ENCODE measurements around the gene ZC2HC1B. TPM values are rescaled to one million over a fixed set of nuclear protein-coding genes. Genes with fewer than 3 reads are reported as not detected.

The ZC2HC1B gene
- total RNA-seq, 5 donors from 2014 or later (not counting 1 experiment from before 2014, with no cell fraction given), result not detected

GRCh38 chr6:143836150-143836549 is 28.1 kb upstream of the ZC2HC1B start:
- no peak overlapping the region for H3K4me3 ChIP-seq (ENCODE audit: control insufficient read depth in 1 of 2, extremely low read depth in 1 of 2, low read length in 1 of 2)
- H3K27ac ChIP-seq (ENCODE audit: low read length), result no peak overlapping the region
- no peaks in the 10 kb centered on the region for H3K36me3 ChIP-seq (ENCODE audit: control insufficient read depth in 2 of 2, extremely low read depth in 1 of 2, insufficient read depth in 1 of 2, low read length in 1 of 2)
- H3K4me3 Mint-ChIP-seq, result no peak overlapping the region
- POLR2A ChIA-PET, result no interaction called here
- CTCF ChIA-PET, result interaction anchor here (0.7 kb wide), 3 partner anchors 315 to 1131 kb away, joined by 4 to 6 read pairs (median 5); no protein-coding TSS in a partner anchor
- H3K4me1 ChIP-seq (ENCODE audit: control insufficient read depth in 1 of 2, extremely low read depth in 1 of 2, insufficient read depth in 2 of 2, low read length in 2 of 2), result no peaks in the 10 kb centered on the region
- 100% methylated on average over 1 of the region's 2 CpGs for WGBS (ENCODE audit: insufficient coverage)
- H3K27me3 ChIP-seq (replicated peaks in 1 of 2; ENCODE audit: control insufficient read depth in 2 of 2, extremely low read depth in 1 of 2, insufficient read depth in 2 of 2, low read length in 1 of 2), result no peaks in the 10 kb centered on the region
- no peaks in the 10 kb centered on the region for H3K9me3 Mint-ChIP-seq
- no peaks in the 10 kb centered on the region for H3K9me3 ChIP-seq
- H3K27ac Mint-ChIP-seq, result no peak overlapping the region
- ATAC-seq (replicated peaks in 1 of 4) (no peak), DNase-seq (no peak)
- no peaks in the 10 kb centered on the region for H3K36me3 Mint-ChIP-seq
- H3K4me1 Mint-ChIP-seq, result peaks cover 0 to 5% (median 0%) of the 10 kb centered on the region in 3 donors
- no peaks in the 10 kb centered on the region for H3K27me3 Mint-ChIP-seq

- Mint-ChIP-seq H3K27me3 (no peaks in the 10 kb centered on the region), H3K9me3 (no peaks in the 10 kb centered on the region), H3K27ac (no peak overlapping the region), H3K36me3 (no peaks in the 10 kb centered on the region), H3K4me3 (no peak overlapping the region), H3K4me1 (peaks cover 4 to 15% (median 5%) of the 10 kb centered on the region in 3 donors)
- POLR2A ChIA-PET, result interaction anchor here in 1 of 2 donors (0.7 kb wide), 1 partner anchor 386 kb away, joined by 4 read pairs; no protein-coding TSS in a partner anchor
- Histone ChIP-seq H3K36me3 (ENCODE audit: control insufficient read depth in 2 of 2, extremely low read depth in 1 of 2, insufficient read depth in 1 of 2, low read length in 1 of 2) (no peaks in the 10 kb centered on the region), H3K9me3 (no peaks in the 10 kb centered on the region), H3K4me1 (ENCODE audit: control insufficient read depth in 1 of 2, extremely low read depth in 1 of 2, insufficient read depth in 2 of 2, low read length in 2 of 2) (peaks cover 2 to 3% of the 10 kb centered on the region in 2 experiments), H3K27ac (ENCODE audit: low read length) (no peak overlapping the region), H3K4me3 (ENCODE audit: control insufficient read depth in 1 of 2, extremely low read depth in 1 of 2, low read length in 1 of 2) (no peak overlapping the region), H3K27me3 (replicated peaks in 1 of 2; ENCODE audit: control insufficient read depth in 2 of 2, extremely low read depth in 1 of 2, insufficient read depth in 2 of 2, low read length in 1 of 2) (no peaks in the 10 kb centered on the region)
- no peak for ATAC-seq (replicated peaks in 1 of 4)
- DNase-seq, result no peak
- CTCF ChIA-PET, result no interaction called here
- 90% methylated on average over 3 of the region's 5 CpGs for WGBS (ENCODE audit: insufficient coverage)
Observed at GRCh38 chr6:143838395-143838794, 25.9 kb upstream of the ZC2HC1B start.

GRCh38 chr6:143839196-143839595 is 25.1 kb upstream of the ZC2HC1B start:
- Mint-ChIP-seq H3K4me3 (no peak overlapping the region), H3K9me3 (no peaks in the 10 kb centered on the region), H3K27me3 (no peaks in the 10 kb centered on the region), H3K4me1 (peaks cover 12 to 23% (median 12%) of the 10 kb centered on the region in 3 donors), H3K36me3 (peaks cover 2% of the 10 kb centered on the region), H3K27ac (no peak overlapping the region)
- ChIA-PET POLR2A (interaction anchor here in 1 of 2 donors (0.7 kb wide), 1 partner anchor 387 kb away, joined by 4 read pairs; no protein-coding TSS in a partner anchor), CTCF (no interaction called here)
- no peak for DNase-seq
- ATAC-seq (replicated peaks in 1 of 4), result no peak
- Histone ChIP-seq H3K4me1 (ENCODE audit: control insufficient read depth in 1 of 2, extremely low read depth in 1 of 2, insufficient read depth in 2 of 2, low read length in 2 of 2) (peaks cover 8 to 11% of the 10 kb centered on the region in 2 experiments), H3K9me3 (no peaks in the 10 kb centered on the region), H3K36me3 (ENCODE audit: control insufficient read depth in 2 of 2, extremely low read depth in 1 of 2, insufficient read depth in 1 of 2, low read length in 1 of 2) (no peaks in the 10 kb centered on the region), H3K4me3 (ENCODE audit: control insufficient read depth in 1 of 2, extremely low read depth in 1 of 2, low read length in 1 of 2) (no peak overlapping the region), H3K27me3 (replicated peaks in 1 of 2; ENCODE audit: control insufficient read depth in 2 of 2, extremely low read depth in 1 of 2, insufficient read depth in 2 of 2, low read length in 1 of 2) (no peaks in the 10 kb centered on the region), H3K27ac (ENCODE audit: low read length) (no peak overlapping the region)
- 83% methylated on average over 3 of the region's 4 CpGs for WGBS (ENCODE audit: insufficient coverage)

GRCh38 chr6:143840595-143841265 is 23.5 kb upstream of the ZC2HC1B start:
- H3K27ac ChIP-seq (ENCODE audit: low read length), result no peak overlapping the region
- POLR2A ChIA-PET, result no interaction called here
- ATAC-seq (replicated peaks in 1 of 4) (no peak), DNase-seq (no peak)
- H3K27me3 Mint-ChIP-seq, result no peaks in the 10 kb centered on the region
- H3K27ac Mint-ChIP-seq, result no peak overlapping the region
- no peaks in the 10 kb centered on the region for H3K9me3 ChIP-seq
- peaks cover 17 to 33% (median 23%) of the 10 kb centered on the region in 3 donors for H3K4me1 Mint-ChIP-seq
- H3K4me1 ChIP-seq (ENCODE audit: control insufficient read depth in 1 of 2, extremely low read depth in 1 of 2, insufficient read depth in 2 of 2, low read length in 2 of 2), result peaks cover 12 to 18% of the 10 kb centered on the region in 2 experiments
- no peaks in the 10 kb centered on the region for H3K27me3 ChIP-seq (replicated peaks in 1 of 2; ENCODE audit: control insufficient read depth in 2 of 2, extremely low read depth in 1 of 2, insufficient read depth in 2 of 2, low read length in 1 of 2)
- CTCF ChIA-PET, result no interaction called here
- H3K4me3 Mint-ChIP-seq, result peak overlapping the region in 1 of 3 donors; percentile 8
- WGBS (ENCODE audit: insufficient coverage), result 100% methylated on average over 3 of the region's 6 CpGs
- peaks cover 5% of the 10 kb centered on the region for H3K36me3 Mint-ChIP-seq
- H3K9me3 Mint-ChIP-seq, result no peaks in the 10 kb centered on the region
- peaks cover 0 to 10% of the 10 kb centered on the region in 2 donors for H3K36me3 ChIP-seq (ENCODE audit: control insufficient read depth in 2 of 2, extremely low read depth in 1 of 2, insufficient read depth in 1 of 2, low read length in 1 of 2)
- H3K4me3 ChIP-seq (ENCODE audit: control insufficient read depth in 1 of 2, extremely low read depth in 1 of 2, low read length in 1 of 2), result no peak overlapping the region

- Histone ChIP-seq H3K9me3 (no peaks in the 10 kb centered on the region), H3K4me1 (ENCODE audit: control insufficient read depth in 1 of 2, extremely low read depth in 1 of 2, insufficient read depth in 2 of 2, low read length in 2 of 2) (peaks cover 12 to 18% of the 10 kb centered on the region in 2 experiments), H3K4me3 (ENCODE audit: control insufficient read depth in 1 of 2, extremely low read depth in 1 of 2, low read length in 1 of 2) (peak overlapping the region; percentile 83 to 92), H3K27ac (ENCODE audit: low read length) (peak overlapping the region; percentile 96), H3K36me3 (ENCODE audit: control insufficient read depth in 2 of 2, extremely low read depth in 1 of 2, insufficient read depth in 1 of 2, low read length in 1 of 2) (peaks cover 3 to 28% of the 10 kb centered on the region in 2 donors), H3K27me3 (replicated peaks in 1 of 2; ENCODE audit: control insufficient read depth in 2 of 2, extremely low read depth in 1 of 2, insufficient read depth in 2 of 2, low read length in 1 of 2) (no peaks in the 10 kb centered on the region)
- DNase-seq (peak in 1 of 35 experiments; percentile 2), ATAC-seq (replicated peaks in 1 of 4) (peak; percentile 37 to 46 (median 40))
- no peaks in the 10 kb centered on the region for H3K9me3 Mint-ChIP-seq
- ChIA-PET CTCF (interaction anchor here in 1 of 2 donors (0.6 to 2.0 kb wide), 9 partner anchors 83 to 640 kb away, joined by 3 to 17 read pairs (median 5); partner anchors contain the start of genes ADAT2 and PEX3), POLR2A (interaction anchor here in 1 of 2 donors (0.6 kb wide), 2 partner anchors 21 to 179 kb away, joined by 3 read pairs; no protein-coding TSS in a partner anchor)
- no peaks in the 10 kb centered on the region for H3K27me3 Mint-ChIP-seq
- peak overlapping the region; percentile 92 to 97 for H3K27ac Mint-ChIP-seq
- peaks cover 17 to 38% (median 31%) of the 10 kb centered on the region in 3 donors for H3K4me1 Mint-ChIP-seq
- H3K4me3 Mint-ChIP-seq, result peak overlapping the region; percentile 90 to 93 (median 91)
- H3K36me3 Mint-ChIP-seq, result peaks cover 19% of the 10 kb centered on the region
- 80% methylated on average over 1 of the region's 7 CpGs for WGBS (ENCODE audit: insufficient coverage)
Observed at GRCh38 chr6:143842461-143842901, 21.8 kb upstream of the ZC2HC1B start.

GRCh38 chr6:143842902-143843676 is 21.2 kb upstream of the ZC2HC1B start, which contains the start of gene LTV1:
Gene LTV1, plus strand, starts transcription at chr6:143843338. Its CDS starts 140 bp downstream, at chr6:143843478.
- peak within 1 kb of the TSS; percentile 83 to 92 for H3K4me3 ChIP-seq (ENCODE audit: control insufficient read depth in 1 of 2, extremely low read depth in 1 of 2, low read length in 1 of 2)
- peaks cover 12 to 18% of the 10 kb centered on the region in 2 experiments for H3K4me1 ChIP-seq (ENCODE audit: control insufficient read depth in 1 of 2, extremely low read depth in 1 of 2, insufficient read depth in 2 of 2, low read length in 2 of 2)
- no peaks in the 10 kb centered on the region for H3K27me3 ChIP-seq (replicated peaks in 1 of 2; ENCODE audit: control insufficient read depth in 2 of 2, extremely low read depth in 1 of 2, insufficient read depth in 2 of 2, low read length in 1 of 2)
- Mint-ChIP-seq H3K9me3 (no peaks in the 10 kb centered on the region), H3K4me1 (peaks cover 18 to 38% (median 31%) of the 10 kb centered on the region in 3 donors), H3K27ac (peak within 1 kb of the TSS; percentile 92 to 97), H3K27me3 (no peaks in the 10 kb centered on the region), H3K36me3 (peaks cover 24% of the 10 kb centered on the region), H3K4me3 (peak within 1 kb of the TSS; percentile 90 to 93 (median 91))
- peaks cover 3 to 33% of the 10 kb centered on the region in 2 donors for H3K36me3 ChIP-seq (ENCODE audit: control insufficient read depth in 2 of 2, extremely low read depth in 1 of 2, insufficient read depth in 1 of 2, low read length in 1 of 2)
- H3K27ac ChIP-seq (ENCODE audit: low read length), result peak within 1 kb of the TSS; percentile 96
- peak; percentile 80 to 94 (median 88) for DNase-seq
- ChIA-PET CTCF (interaction anchor here in 1 of 2 donors (0.6 to 2.0 kb wide), 10 partner anchors 83 to 639 kb away, joined by 3 to 17 read pairs (median 4); partner anchors contain the start of genes ADAT2 and PEX3), POLR2A (interaction anchor here in 1 of 2 donors (0.6 to 1.5 kb wide), 4 partner anchors 20 to 867 kb away, joined by 3 to 4 read pairs (median 3); partner anchors contain the start of genes ADAT2 and PEX3)
- WGBS (ENCODE audit: insufficient coverage), result 0% methylated on average over 64 of the region's 64 CpGs
- peak; percentile 98 to 99 (median 98) for ATAC-seq (replicated peaks in 1 of 4)
- H3K9me3 ChIP-seq, result no peaks in the 10 kb centered on the region

Data from T-cell (primary cell).